A549 (cell line): ENCODE data around the gene CD300H. TPM values are rescaled to one million over a fixed set of nuclear protein-coding genes. Genes with fewer than 3 reads are reported as not detected.

Experiments used
- ATAC-seq, 2 experiments: fragments of 200-7000 bp in 1 of 2; fragments of >200 bp in 1 of 2; cut with Nextera tagmentation in 1 of 2; cut with Tn5 transposase in 1 of 2; 3 replicates each; pipeline versions ENCODE4 v1.8.0 to v1.9.1; 2018 to 2020; ENCODE audit warnings: mild to moderate bottlenecking in 1 of 2, moderate library complexity in 1 of 2
- CTCF ChIA-PET: fragments of 300-600 bp; sonication (Branson Sonifier 250); formaldehyde crosslinking; extraction: SDS; loops from one replicate; lab custom pipeline; 2021; ENCODE audit warnings: antibody characterized with exemption, inconsistent platforms; lab: Yijun Ruan, JAX
- POLR2A ChIA-PET: fragments of 350-600 bp; formaldehyde crosslinking; extraction: SDS; loops from one replicate; lab custom pipeline; 2021; ENCODE audit warnings: antibody characterized with exemption, inconsistent platforms; lab: Yijun Ruan, JAX
- DNase-seq, 2 experiments: peaks; one replicate each; pipeline versions ENCODE4 v3.0.0 to v3.0.0-alpha.2; 2011 to 2016; ENCODE audit warnings: low read depth in 1 of 2, low spot score in 1 of 2
- FAIRE-seq: peaks from 2 replicates; lab custom pipeline; 2011; peaks lifted over from hg19 to GRCh38; lab: Jason Lieb, UNC
- H3K27ac ChIP-seq, 2 experiments: fragments of >200 bp; sonication (Bioruptor Twin); formaldehyde crosslinking; 3 replicates each; pipeline ENCODE4 v1.5.1; 2016 to 2017
- H3K4me1 ChIP-seq: fragments of >200 bp; sonication (Bioruptor Twin); formaldehyde crosslinking; 3 replicates; pipeline ENCODE4 v1.6.1; 2016
- H3K4me2 ChIP-seq: fragments of >200 bp; sonication (Bioruptor Twin); formaldehyde crosslinking; 3 replicates; pipeline ENCODE4 v1.6.1; 2016
- H3K4me3 ChIP-seq: fragments of >200 bp; sonication (Bioruptor Twin); formaldehyde crosslinking; 3 replicates; pipeline ENCODE4 v1.5.1; 2016
- H3K9me3 ChIP-seq: fragments of >200 bp; sonication (Bioruptor Twin); formaldehyde crosslinking; 3 replicates; pipeline ENCODE4 v1.6.1; 2016
- BHLHE40 ChIP-seq: IDR thresholded peaks from 2 replicates; pipeline ENCODE4 v1.6.1; 2012; ENCODE audit warnings: low read depth, low read length, inconsistent platforms
- CBX2 ChIP-seq: fragments of 200-600 bp; sonication (generic); IDR thresholded peaks from 2 replicates; pipeline ENCODE4 v1.6.1; 2016; ENCODE audit warnings: low read depth, mild to moderate bottlenecking, borderline replicate concordance
- CBX8 ChIP-seq: fragments of 200-600 bp; sonication (generic); IDR thresholded peaks from 2 replicates; pipeline ENCODE4 v1.6.1; 2016
- CHD4 ChIP-seq: fragments of 200-600 bp; sonication (generic); IDR thresholded peaks from 2 replicates; pipeline ENCODE4 v1.6.1; 2016; ENCODE audit warnings: antibody characterized with exemption, mild to moderate bottlenecking, borderline replicate concordance
- EHMT2 ChIP-seq: fragments of 200-600 bp; sonication (generic); IDR thresholded peaks from 2 replicates; pipeline ENCODE4 v1.6.1; 2016; ENCODE audit warnings: antibody characterized with exemption, low read depth, mild to moderate bottlenecking, moderate library complexity
- EP300 ChIP-seq, 2 experiments: fragments of >200 bp; sonication (Bioruptor Twin); formaldehyde crosslinking; IDR thresholded peaks; 2 replicates in 1 of 2; 3 replicates in 1 of 2; pipeline ENCODE4 v1.6.1; 2016 to 2017
- FOSB ChIP-seq: fragments of 250-450 bp; sonication (Bioruptor Pico); IDR thresholded peaks from 2 replicates; pipeline ENCODE4 v1.5.0; 2020; ENCODE audit warnings: mild to moderate bottlenecking, moderate library complexity
- FOSL2 ChIP-seq, 2 experiments: fragments of 450-650 bp in 1 of 2; fragments of >200 bp in 1 of 2; sonication (Bioruptor Twin) in 1 of 2; formaldehyde crosslinking; IDR thresholded peaks; 2 replicates each; pipeline versions ENCODE4 v1.5.0 to v1.6.1; 2016 to 2020; ENCODE audit warnings: mild to moderate bottlenecking in 1 of 2, moderate library complexity in 1 of 2
- FOXS1 ChIP-seq: fragments of 250-450 bp; sonication (Bioruptor Pico); IDR thresholded peaks from 2 replicates; pipeline ENCODE4 v1.5.0; 2020; ENCODE audit warnings: mild to moderate bottlenecking, moderate library complexity
- GATA3 ChIP-seq: IDR thresholded peaks from 2 replicates; pipeline ENCODE4 v1.6.1; 2012; ENCODE audit warnings: borderline replicate concordance
- HMGXB4 ChIP-seq: fragments of 250-450 bp; sonication (Bioruptor Pico); IDR thresholded peaks from 2 replicates; pipeline ENCODE4 v1.5.0; 2021; ENCODE audit warnings: mild to moderate bottlenecking, moderate library complexity, borderline replicate concordance
- JUN ChIP-seq, 2 experiments: fragments of >200 bp; sonication (Bioruptor Twin); formaldehyde crosslinking; IDR thresholded peaks; 2 replicates in 1 of 2; 3 replicates in 1 of 2; pipeline ENCODE4 v1.6.1; 2016 to 2017
- JUNB ChIP-seq: fragments of >200 bp; sonication (Bioruptor Twin); formaldehyde crosslinking; IDR thresholded peaks from 2 replicates; pipeline ENCODE4 v1.6.1; 2016
- KDM5A ChIP-seq: fragments of 200-600 bp; sonication (generic); IDR thresholded peaks from 2 replicates; pipeline ENCODE4 v1.6.1; 2016; ENCODE audit warnings: antibody characterized with exemption, mild to moderate bottlenecking
- MAFK ChIP-seq: fragments of 450-650 bp; IDR thresholded peaks from 2 replicates; pipeline ENCODE4 v1.6.1; 2014; ENCODE audit not compliant: partially characterized antibody
- NR3C1 ChIP-seq: fragments of >200 bp; sonication (Bioruptor Twin); formaldehyde crosslinking; IDR thresholded peaks from 3 replicates; pipeline ENCODE4 v1.6.1; 2017
- PHF8 ChIP-seq: fragments of 200-600 bp; sonication (generic); IDR thresholded peaks from 2 replicates; pipeline ENCODE4 v1.6.1; 2016; ENCODE audit warnings: low read depth, mild to moderate bottlenecking, antibody characterized with exemption, moderate library complexity, borderline replicate concordance
- POLR2A ChIP-seq: IDR thresholded peaks from 2 replicates; pipeline ENCODE4 v1.6.1; 2012; ENCODE audit warnings: mild to moderate bottlenecking, low read length
- RAD21 ChIP-seq, 2 experiments: fragments of >200 bp in 1 of 2; sonication (Bioruptor Twin) in 1 of 2; formaldehyde crosslinking in 1 of 2; IDR thresholded peaks in 1 of 2; conservative IDR thresholded peaks in 1 of 2; 2 replicates in 1 of 2; 3 replicates in 1 of 2; pipeline ENCODE4 v1.6.1; 2012 to 2018; ENCODE audit warnings: inconsistent platforms in 1 of 2
- RARB ChIP-seq: fragments of 250-450 bp; sonication (Bioruptor Pico); IDR thresholded peaks from 2 replicates; pipeline ENCODE4 v1.8.0; 2021; ENCODE audit warnings: mild to moderate bottlenecking, moderate library complexity
- RCOR1 ChIP-seq: fragments of 150-350 bp; IDR thresholded peaks from 2 replicates; pipeline ENCODE4 v1.6.1; 2014; ENCODE audit warnings: antibody characterized with exemption, low read length, low read depth
- RFX5 ChIP-seq: fragments of 450-650 bp; IDR thresholded peaks from 2 replicates; pipeline ENCODE4 v1.7.1; 2014; ENCODE audit warnings: antibody characterized with exemption, mild to moderate bottlenecking, moderate library complexity
- RNF2 ChIP-seq: fragments of 200-600 bp; sonication (generic); IDR thresholded peaks from 2 replicates; pipeline ENCODE4 v1.6.1; 2016; ENCODE audit warnings: low read depth, mild to moderate bottlenecking, antibody characterized with exemption, moderate library complexity, borderline replicate concordance
- TFCP2L1 ChIP-seq: fragments of 250-450 bp; sonication (Bioruptor Pico); IDR thresholded peaks from 2 replicates; pipeline ENCODE4 v1.5.0; 2021; ENCODE audit warnings: mild to moderate bottlenecking
- USF2 ChIP-seq: fragments of 450-650 bp; IDR thresholded peaks from 2 replicates; pipeline ENCODE4 v1.6.1; 2014; ENCODE audit warnings: antibody characterized with exemption
- ZNF302 ChIP-seq: fragments of 250-450 bp; sonication (Bioruptor Pico); IDR thresholded peaks from 2 replicates; pipeline ENCODE4 v1.9.0; 2021; ENCODE audit warnings: inconsistent platforms, mild to moderate bottlenecking, moderate library complexity
- WGBS: methylation state at CpG from one replicate; pipeline ENCODE4 v1.1.6; 2017; ENCODE audit errors: missing lambda C conversion rate; 5-methylcytosine and 5-hydroxymethylcytosine counted together
- polyA plus RNA-seq, 4 experiments: library from polyadenylated mRNA; depleted of rRNA in 3 of 4; stranded (reverse); fragments of >200 nt; fragmentation: RNase III in 1 of 4; extraction: RNeasy Plus Mini Kit Qiagen cat#74134 plus additional on column Dnase treatment in 1 of 4; gene quantifications; 2 replicates in 3 of 4; 3 replicates in 1 of 4; pipeline ENCODE4 v1.2.3, GENCODE V29; 2011 to 2017
- TF ChIP-seq, protein P1 (sequence below): fragments of >200 bp; sonication (Bioruptor Twin); formaldehyde crosslinking; IDR thresholded peaks from 3 replicates; pipeline ENCODE4 v1.6.1; 2016
- TF ChIP-seq, protein P2 (sequence below): fragments of 150-350 bp; IDR thresholded peaks from 2 replicates; pipeline ENCODE4 v1.6.1; 2014; ENCODE audit warnings: low read depth, mild to moderate bottlenecking, low read length
- TF ChIP-seq, protein P3 (sequence below): fragments of 250-450 bp; sonication (Bioruptor Pico); IDR thresholded peaks from 2 replicates; pipeline ENCODE4 v1.5.0; 2020; ENCODE audit warnings: low read depth, mild to moderate bottlenecking, moderate library complexity

CD300H gene
- polyA plus RNA-seq, 2 of the 4 experiments (the other 2 are of a cell fraction): 0.50 TPM; not detected in 1

- no peak for ATAC-seq
- POLR2A ChIA-PET: no interaction called here
- TF ChIP-seq RNF2: no peak
- no peak for TF ChIP-seq BHLHE40
- TF ChIP-seq, protein P1, sequence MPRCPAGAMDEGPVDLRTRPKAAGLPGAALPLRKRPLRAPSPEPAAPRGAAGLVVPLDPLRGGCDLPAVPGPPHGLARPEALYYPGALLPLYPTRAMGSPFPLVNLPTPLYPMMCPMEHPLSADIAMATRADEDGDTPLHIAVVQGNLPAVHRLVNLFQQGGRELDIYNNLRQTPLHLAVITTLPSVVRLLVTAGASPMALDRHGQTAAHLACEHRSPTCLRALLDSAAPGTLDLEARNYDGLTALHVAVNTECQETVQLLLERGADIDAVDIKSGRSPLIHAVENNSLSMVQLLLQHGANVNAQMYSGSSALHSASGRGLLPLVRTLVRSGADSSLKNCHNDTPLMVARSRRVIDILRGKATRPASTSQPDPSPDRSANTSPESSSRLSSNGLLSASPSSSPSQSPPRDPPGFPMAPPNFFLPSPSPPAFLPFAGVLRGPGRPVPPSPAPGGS: no peak
- TF ChIP-seq RFX5: no peak
- no peak for TF ChIP-seq EP300 (IDR thresholded peaks at IDR 0.05)
- TF ChIP-seq USF2: no peak
- no peak for TF ChIP-seq CBX2
- no peak for TF ChIP-seq RAD21 (conservative IDR thresholded peaks at IDR 0.05 in 1 of 2, IDR thresholded peaks at IDR 0.05 in 1 of 2)
- TF ChIP-seq CBX8: no peak
- TF ChIP-seq FOSL2 (IDR thresholded peaks at IDR 0.05): no peak
- no peak for TF ChIP-seq FOSL2 (CRISPR knock-in tag; IDR thresholded peaks at IDR 0.05)
- TF ChIP-seq GATA3: no peak
- no peak for TF ChIP-seq HMGXB4 (CRISPR knock-in tag)
- TF ChIP-seq JUNB: no peak
- no peak for TF ChIP-seq RCOR1
- no peak for TF ChIP-seq NR3C1
- no peak for TF ChIP-seq KDM5A
- TF ChIP-seq PHF8: no peak
- Histone ChIP-seq H3K4me3 (no peak overlapping the region), H3K4me1 (no peaks in the 10 kb centered on the region), H3K9me3 (0 out of 3 replicates have a peak, but pooled peaks cover 5% of the 10 kb centered on the region), H3K4me2 (no peak overlapping the region), H3K27ac (no peak overlapping the region)
- WGBS: 39% methylated on average over 10 of the region's 10 CpGs
- no peak for FAIRE-seq
- DNase-seq: no peak
- CTCF ChIA-PET: interaction anchor here (1.2 to 2.7 kb wide), 4 partner anchors 9 to 143 kb away, joined by 3 to 14 read pairs (median 7); partner anchors contain the start of gene CD300LB
Measured at GRCh38 chr17:74522381-74523105, 44.8 kb downstream of the CD300H start.

DNA sequence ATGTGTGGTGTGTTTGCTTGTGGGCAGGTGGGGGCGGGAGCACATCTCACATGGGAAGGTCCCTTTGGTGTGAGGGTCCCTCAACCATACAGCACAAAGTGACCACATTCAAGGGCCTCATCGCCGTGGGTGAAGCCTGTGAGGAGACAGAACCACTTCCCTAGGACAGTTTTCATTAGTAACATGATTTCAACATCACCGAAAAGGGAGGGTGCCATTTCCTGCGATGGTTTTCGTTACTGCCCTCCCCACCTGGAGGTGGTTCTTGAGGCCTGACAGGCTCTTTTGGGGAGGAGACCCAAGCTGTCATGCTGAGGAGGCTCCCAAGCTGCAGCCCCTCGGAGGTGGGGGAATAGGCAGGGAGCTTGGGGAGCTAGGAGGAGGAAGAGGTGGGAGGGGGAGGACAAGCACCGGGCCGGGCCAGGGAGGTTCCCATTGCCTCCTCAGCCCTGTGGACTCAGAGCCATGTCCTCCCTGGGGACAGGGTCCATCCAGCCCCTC, 45.6 kb downstream of the CD300H start:
- ChIA-PET CTCF (interaction anchor here (0.8 to 2.7 kb wide), 5 partner anchors 9 to 142 kb away, joined by 3 to 14 read pairs (median 7); partner anchors contain the start of gene CD300LB), POLR2A (no interaction called here)
- H3K4me3 ChIP-seq: no peak overlapping the region
- WGBS: 68% methylated on average over 9 of the region's 9 CpGs
- ATAC-seq: no peak
- DNase-seq: no peak
- no peak overlapping the region for H3K27ac ChIP-seq
- H3K4me2 ChIP-seq: no peak overlapping the region
- H3K4me1 ChIP-seq: no peaks in the 10 kb centered on the region
- FAIRE-seq: no peak
- 0 out of 3 replicates have a peak, but pooled peaks cover 5% of the 10 kb centered on the region for H3K9me3 ChIP-seq
- TF ChIP-seq, protein P2, sequence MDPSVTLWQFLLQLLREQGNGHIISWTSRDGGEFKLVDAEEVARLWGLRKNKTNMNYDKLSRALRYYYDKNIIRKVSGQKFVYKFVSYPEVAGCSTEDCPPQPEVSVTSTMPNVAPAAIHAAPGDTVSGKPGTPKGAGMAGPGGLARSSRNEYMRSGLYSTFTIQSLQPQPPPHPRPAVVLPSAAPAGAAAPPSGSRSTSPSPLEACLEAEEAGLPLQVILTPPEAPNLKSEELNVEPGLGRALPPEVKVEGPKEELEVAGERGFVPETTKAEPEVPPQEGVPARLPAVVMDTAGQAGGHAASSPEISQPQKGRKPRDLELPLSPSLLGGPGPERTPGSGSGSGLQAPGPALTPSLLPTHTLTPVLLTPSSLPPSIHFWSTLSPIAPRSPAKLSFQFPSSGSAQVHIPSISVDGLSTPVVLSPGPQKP: no peak
- TF ChIP-seq ZNF302 (CRISPR knock-in tag) (no peak), POLR2A (no peak), MAFK (no peak), GATA3 (no peak), CHD4 (no peak), EHMT2 (no peak), RARB (CRISPR knock-in tag) (no peak), RAD21 (conservative IDR thresholded peaks at IDR 0.05 in 1 of 2, IDR thresholded peaks at IDR 0.05 in 1 of 2) (no peak), FOXS1 (CRISPR knock-in tag) (no peak), CBX8 (no peak), HMGXB4 (CRISPR knock-in tag) (no peak), TFCP2L1 (CRISPR knock-in tag) (no peak), FOSB (no peak), JUN (IDR thresholded peaks at IDR 0.05) (no peak)
- TF ChIP-seq, protein P3, sequence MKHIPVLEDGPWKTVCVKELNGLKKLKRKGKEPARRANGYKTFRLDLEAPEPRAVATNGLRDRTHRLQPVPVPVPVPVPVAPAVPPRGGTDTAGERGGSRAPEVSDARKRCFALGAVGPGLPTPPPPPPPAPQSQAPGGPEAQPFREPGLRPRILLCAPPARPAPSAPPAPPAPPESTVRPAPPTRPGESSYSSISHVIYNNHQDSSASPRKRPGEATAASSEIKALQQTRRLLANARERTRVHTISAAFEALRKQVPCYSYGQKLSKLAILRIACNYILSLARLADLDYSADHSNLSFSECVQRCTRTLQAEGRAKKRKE (CRISPR knock-in tag): no peak
